DND-41 (cell line): Measurements from ENCODE around the gene CXCL5.

Experiments used
- EZH2 ChIP-seq: IDR thresholded peaks from 3 replicates; pipeline ENCODE4 v1.6.1; 2012; ENCODE audit warnings: borderline replicate concordance, low read depth, mild to moderate bottlenecking, moderate library complexity, low read length, inconsistent platforms; ENCODE audit not compliant: severe bottlenecking
- TF ChIP-seq, protein P1 (sequence below): IDR thresholded peaks from 2 replicates; pipeline ENCODE4 v1.5.1; 2012; ENCODE audit warnings: borderline replicate concordance, low read length, moderate library complexity, mild to moderate bottlenecking; ENCODE audit not compliant: poor library complexity, severe bottlenecking; ENCODE audit errors: extremely low read depth

- TF ChIP-seq, protein P1, sequence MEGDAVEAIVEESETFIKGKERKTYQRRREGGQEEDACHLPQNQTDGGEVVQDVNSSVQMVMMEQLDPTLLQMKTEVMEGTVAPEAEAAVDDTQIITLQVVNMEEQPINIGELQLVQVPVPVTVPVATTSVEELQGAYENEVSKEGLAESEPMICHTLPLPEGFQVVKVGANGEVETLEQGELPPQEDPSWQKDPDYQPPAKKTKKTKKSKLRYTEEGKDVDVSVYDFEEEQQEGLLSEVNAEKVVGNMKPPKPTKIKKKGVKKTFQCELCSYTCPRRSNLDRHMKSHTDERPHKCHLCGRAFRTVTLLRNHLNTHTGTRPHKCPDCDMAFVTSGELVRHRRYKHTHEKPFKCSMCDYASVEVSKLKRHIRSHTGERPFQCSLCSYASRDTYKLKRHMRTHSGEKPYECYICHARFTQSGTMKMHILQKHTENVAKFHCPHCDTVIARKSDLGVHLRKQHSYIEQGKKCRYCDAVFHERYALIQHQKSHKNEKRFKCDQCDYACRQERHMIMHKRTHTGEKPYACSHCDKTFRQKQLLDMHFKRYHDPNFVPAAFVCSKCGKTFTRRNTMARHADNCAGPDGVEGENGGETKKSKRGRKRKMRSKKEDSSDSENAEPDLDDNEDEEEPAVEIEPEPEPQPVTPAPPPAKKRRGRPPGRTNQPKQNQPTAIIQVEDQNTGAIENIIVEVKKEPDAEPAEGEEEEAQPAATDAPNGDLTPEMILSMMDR = no peak
- no peak for TF ChIP-seq EZH2
These were observed 8.5 kb downstream of the CXCL5 start for GRCh38 chr4:73989928-73990327.
